GM06990 (cell line): ENCODE data around the gene SSBP3.

Source experiments
- DNase-seq: peaks from one replicate; pipeline ENCODE4 v3.0.0-alpha.2; 2011; ENCODE audit not compliant: insufficient read length; ENCODE audit errors: extremely low read depth
- H3K27me3 ChIP-seq: replicated peaks from 2 replicates; pipeline ENCODE4 v1.6.0; 2011; ENCODE audit warnings: low read length; ENCODE audit not compliant: control insufficient read depth, insufficient read depth
- H3K36me3 ChIP-seq: 2 replicates; pipeline ENCODE4 v1.5.1; 2011; ENCODE audit warnings: low read length; ENCODE audit not compliant: control insufficient read depth, insufficient read depth
- H3K4me3 ChIP-seq: replicated peaks from 2 replicates; pipeline ENCODE4 v1.5.1; 2011; ENCODE audit warnings: low read depth, mild to moderate bottlenecking, control low read depth, low read length
- CTCF ChIP-seq: IDR thresholded peaks from 2 replicates; pipeline ENCODE4 v1.5.1; 2011; ENCODE audit warnings: low read length, control low read depth, mild to moderate bottlenecking, inconsistent platforms; ENCODE audit not compliant: insufficient read depth, poor library complexity, severe bottlenecking

SSBP3 gene

GRCh38 chr1:54345116-54345515 is 61.1 kb downstream of the SSBP3 start:
- Histone ChIP-seq H3K4me3 (no peak overlapping the region), H3K27me3 (no peaks in the 10 kb centered on the region), H3K36me3 (no peaks in the 10 kb centered on the region; the same call in none of the 2 replicates)
- no peak for TF ChIP-seq CTCF
- DNase-seq = no peak

DNA sequence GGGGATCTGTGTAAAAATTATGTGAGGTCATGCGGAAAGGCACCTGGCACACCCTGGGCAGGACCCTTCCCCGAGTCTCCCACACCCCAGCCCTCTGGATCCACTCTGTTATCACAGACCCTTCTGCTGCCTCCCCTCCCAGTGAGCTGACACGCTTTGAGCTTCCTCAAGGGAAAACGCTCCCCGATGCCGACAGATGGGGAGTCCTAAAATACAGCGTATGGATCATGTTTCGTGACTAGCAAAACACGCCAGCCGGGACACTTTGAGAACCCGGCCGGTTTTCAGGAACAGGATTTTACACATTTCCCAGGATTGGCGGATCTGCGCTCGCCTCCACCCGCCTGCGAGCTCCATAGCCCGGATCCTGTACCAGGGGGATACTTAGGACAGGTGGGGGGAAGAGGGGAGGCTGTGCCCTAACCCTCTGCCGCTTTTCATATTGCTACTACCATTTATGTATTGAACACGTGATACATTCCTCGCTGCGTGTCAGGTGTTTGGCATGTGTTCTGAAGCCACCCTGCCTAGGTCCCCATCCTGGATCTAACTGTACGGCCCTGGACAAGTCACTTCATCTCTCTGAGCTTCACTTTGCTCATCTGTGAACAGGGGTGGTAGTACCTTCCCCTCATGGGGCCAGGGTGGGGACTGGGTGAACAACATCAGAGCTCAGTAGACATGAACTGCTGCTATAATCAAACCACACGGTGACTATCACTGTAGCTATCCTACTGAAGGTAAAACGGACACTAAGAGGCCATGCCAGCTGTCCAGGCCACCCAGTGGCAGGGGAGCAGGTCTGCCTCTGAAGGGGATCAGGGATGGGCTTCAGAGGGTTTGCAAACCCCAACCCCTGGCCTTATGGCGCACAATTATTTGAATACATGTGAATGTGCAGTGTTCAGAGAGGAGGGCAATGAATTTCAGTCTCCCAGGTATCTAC is 63.2 kb downstream of the SSBP3 start:
- H3K4me3 ChIP-seq = no peak overlapping the region
- no peak for DNase-seq
- H3K36me3 ChIP-seq = no peaks in the 10 kb centered on the region; the same call in 1 of the 2 replicates
- H3K27me3 ChIP-seq = no peaks in the 10 kb centered on the region
- no peak for TF ChIP-seq CTCF

DNA sequence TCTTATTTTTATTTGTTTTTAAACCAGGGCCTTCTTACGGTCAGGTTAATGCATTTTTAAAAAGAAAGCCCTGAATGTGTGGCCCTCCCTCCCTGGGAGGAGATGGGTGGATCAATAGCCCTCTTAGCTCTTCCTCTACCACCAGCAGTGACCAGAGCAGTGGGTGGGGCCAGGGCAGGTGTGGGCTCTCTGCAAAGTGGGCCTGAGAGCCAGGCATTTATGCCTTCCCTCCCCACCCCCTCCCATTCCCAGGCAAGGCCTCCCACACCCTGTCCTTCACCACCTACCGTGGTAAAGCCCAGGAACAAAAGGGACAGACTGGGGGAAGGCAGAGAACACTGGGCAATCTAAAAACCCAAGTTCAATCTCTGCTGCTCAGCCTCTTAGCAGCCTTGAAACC is 63.9 kb downstream of the SSBP3 start:
- DNase-seq = no peak
- TF ChIP-seq CTCF = no peak
- Histone ChIP-seq H3K36me3 (no peaks in the 10 kb centered on the region; the same call in 1 of the 2 replicates), H3K27me3 (no peaks in the 10 kb centered on the region), H3K4me3 (no peak overlapping the region)

GRCh38 chr1:54341763-54342162 is 64.4 kb downstream of the SSBP3 start:
- no peak for DNase-seq
- TF ChIP-seq CTCF = no peak
- Histone ChIP-seq H3K36me3 (no peaks in the 10 kb centered on the region; the same call in none of the 2 replicates), H3K27me3 (no peaks in the 10 kb centered on the region), H3K4me3 (no peak overlapping the region)

- no peak for TF ChIP-seq CTCF
- no peak for DNase-seq
- no peaks in the 10 kb centered on the region; the same call in none of the 2 replicates for H3K36me3 ChIP-seq
- no peak overlapping the region for H3K4me3 ChIP-seq
- no peaks in the 10 kb centered on the region for H3K27me3 ChIP-seq
Observed at GRCh38 chr1:54340878-54341277, 65.3 kb downstream of the SSBP3 start.
